H1 (cell line): ENCODE results near the gene BRIP1. TPM values are rescaled to one million over a fixed set of nuclear protein-coding genes. Genes with fewer than 3 reads are reported as not detected.

Source experiments
- CTCF ChIA-PET: fragments of 300-600 bp; sonication (Branson Sonifier 250); formaldehyde crosslinking; loops from one replicate; lab custom pipeline; 2021; ENCODE audit not compliant: partially characterized antibody; lab: Charles Lee
- POLR2A ChIA-PET: fragments of 300-600 bp; sonication (Branson Sonifier 250); formaldehyde crosslinking; loops from one replicate; lab custom pipeline; 2021; ENCODE audit warnings: inconsistent platforms; ENCODE audit not compliant: partially characterized antibody; lab: Charles Lee
- DNase-seq, 2 experiments: peaks; one replicate each; pipeline versions ENCODE4 v3.0.0 to v3.0.0-alpha.2; 2010 to 2022; ENCODE audit warnings: low spot score in 2 of 2, low read depth in 1 of 2, mixed read lengths in 1 of 2
- FAIRE-seq: peaks from 2 replicates; lab custom pipeline; 2011; peaks lifted over from hg19 to GRCh38; lab: Jason Lieb, UNC
- H2AFZ ChIP-seq: 2 replicates; pipeline ENCODE4 v1.8.1; 2012; ENCODE audit warnings: low read length, inconsistent platforms
- H2AK5ac ChIP-seq: 2 replicates; pipeline ENCODE4 v1.6.1; 2013; ENCODE audit warnings: low read depth, low read length
- H2BK120ac ChIP-seq: replicated peaks from 2 replicates; pipeline ENCODE3; 2013; ENCODE audit warnings: low read depth, low read length, inconsistent platforms
- H2BK12ac ChIP-seq: 2 replicates; pipeline ENCODE4 v1.6.1; 2013; ENCODE audit warnings: low read depth, low read length
- H2BK15ac ChIP-seq: 2 replicates; pipeline ENCODE4 v1.6.1; 2013; ENCODE audit warnings: low read length
- H2BK20ac ChIP-seq: 2 replicates; pipeline ENCODE4 v1.6.1; 2013; ENCODE audit warnings: low read length
- H2BK5ac ChIP-seq: 2 replicates; pipeline ENCODE4 v1.6.1; 2013; ENCODE audit warnings: low read depth, low read length
- H3K14ac ChIP-seq: 2 replicates; pipeline ENCODE4 v1.6.1; 2013; ENCODE audit warnings: inconsistent platforms; ENCODE audit not compliant: insufficient read length
- H3K18ac ChIP-seq: 2 replicates; pipeline ENCODE4 v1.6.1; 2013; ENCODE audit warnings: low read length; ENCODE audit errors: extremely low read depth
- H3K23ac ChIP-seq: 2 replicates; pipeline ENCODE4 v1.6.1; 2013; ENCODE audit warnings: inconsistent platforms; ENCODE audit not compliant: insufficient read length
- H3K23me2 ChIP-seq: 2 replicates; pipeline ENCODE4 v1.6.1; 2013; ENCODE audit warnings: low read depth, low read length
- H3K27ac ChIP-seq: 2 replicates; pipeline ENCODE4 v1.6.1; 2011; ENCODE audit warnings: low read depth, low read length, inconsistent platforms
- H3K27me3 ChIP-seq, 4 experiments: replicated peaks in 1 of 4; 1 replicate in 1 of 4; 2 replicates in 3 of 4; pipeline versions ENCODE4 v1.6.1 to v1.8.1; 2011 to 2013; ENCODE audit warnings: low read length in 3 of 4, mild to moderate bottlenecking in 3 of 4, inconsistent platforms in 2 of 4, mixed read lengths in 2 of 4, moderate library complexity in 1 of 4; ENCODE audit not compliant: control insufficient read depth in 3 of 4, insufficient read depth in 3 of 4; ENCODE audit errors: extremely low read depth in 1 of 4
- H3K36me3 ChIP-seq, 4 experiments: 2 replicates each; pipeline versions ENCODE4 v1.6.1 to v1.8.1; 2011 to 2013; ENCODE audit warnings: mild to moderate bottlenecking in 4 of 4, low read length in 3 of 4, moderate library complexity in 2 of 4, control low read depth in 1 of 4, inconsistent platforms in 1 of 4; ENCODE audit not compliant: insufficient read depth in 4 of 4, control insufficient read depth in 2 of 4
- H3K4ac ChIP-seq: replicated peaks from 2 replicates; pipeline ENCODE3; 2013; ENCODE audit warnings: low read length, low read depth, mixed read lengths, inconsistent platforms; ENCODE audit not compliant: insufficient read length
- H3K4me1 ChIP-seq, 4 experiments: replicated peaks in 1 of 4; 1 replicate in 1 of 4; 2 replicates in 3 of 4; pipeline versions ENCODE4 v1.6.1 to v1.8.1; 2011 to 2013; ENCODE audit warnings: low read length in 3 of 4, inconsistent platforms in 2 of 4, mixed read lengths in 1 of 4; ENCODE audit not compliant: insufficient read depth in 4 of 4, control insufficient read depth in 3 of 4
- H3K4me2 ChIP-seq, 2 experiments: 2 replicates each; pipeline versions ENCODE4 v1.6.1 to v1.8.1; 2011 to 2013; ENCODE audit warnings: low read depth in 2 of 2, low read length in 2 of 2, control low read depth in 1 of 2, inconsistent platforms in 1 of 2, mild to moderate bottlenecking in 1 of 2; ENCODE audit not compliant: insufficient read depth in 1 of 2
- H3K4me3 ChIP-seq, 4 experiments: fragments of 200-600, 300-600 bp in 1 of 4; sonication (generic), shearing (Covaris generic), sonication (Bioruptor Twin) in 1 of 4; 2 replicates each; pipeline versions ENCODE4 v1.5.1 to v1.8.1; 2011 to 2016; ENCODE audit warnings: low read length in 4 of 4, low read depth in 3 of 4, control low read depth in 2 of 4, inconsistent platforms in 2 of 4, mild to moderate bottlenecking in 2 of 4, mixed read lengths in 1 of 4, moderate library complexity in 1 of 4; ENCODE audit not compliant: insufficient read depth in 2 of 4; ENCODE audit errors: extremely low read depth in 1 of 4
- H3K56ac ChIP-seq: replicated peaks from 2 replicates; pipeline ENCODE3; 2013; ENCODE audit warnings: low read depth, mild to moderate bottlenecking, mixed read lengths, low read length, inconsistent platforms; ENCODE audit not compliant: insufficient read length
- H3K79me1 ChIP-seq: 2 replicates; pipeline ENCODE4 v1.6.1; 2013; ENCODE audit warnings: low read depth, low read length, control low read depth
- H3K79me2 ChIP-seq, 2 experiments: 2 replicates each; pipeline versions ENCODE4 v1.6.1 to v1.8.1; 2012 to 2013; ENCODE audit warnings: low read length in 2 of 2, mild to moderate bottlenecking in 2 of 2, inconsistent platforms in 1 of 2; ENCODE audit not compliant: insufficient read depth in 2 of 2, control insufficient read depth in 1 of 2
- H3K9ac ChIP-seq, 4 experiments: replicated peaks in 1 of 4; 1 replicate in 1 of 4; 2 replicates in 3 of 4; pipeline versions ENCODE4 v1.6.1 to v1.8.1; 2011 to 2013; ENCODE audit warnings: low read depth in 3 of 4, low read length in 3 of 4, control low read depth in 2 of 4, mild to moderate bottlenecking in 2 of 4, moderate library complexity in 2 of 4, inconsistent platforms in 1 of 4; ENCODE audit errors: extremely low read depth in 1 of 4
- H3K9me3 ChIP-seq, 2 experiments: 2 replicates each; pipeline versions ENCODE4 v1.6.1 to v1.8.1; 2012 to 2013; ENCODE audit warnings: mild to moderate bottlenecking in 2 of 2, moderate library complexity in 2 of 2, control low read depth in 1 of 2, inconsistent platforms in 1 of 2, low read depth in 1 of 2, low read length in 1 of 2, mixed read lengths in 1 of 2; ENCODE audit not compliant: insufficient read depth in 2 of 2
- H4K20me1 ChIP-seq, 2 experiments: replicated peaks in 1 of 2; 2 replicates each; pipeline versions ENCODE3 to v1.8.1; 2011 to 2013; ENCODE audit warnings: inconsistent platforms in 2 of 2, low read length in 2 of 2, mild to moderate bottlenecking in 1 of 2; ENCODE audit not compliant: insufficient read depth in 2 of 2, control insufficient read depth in 1 of 2
- H4K5ac ChIP-seq: 2 replicates; pipeline ENCODE4 v1.6.1; 2013; ENCODE audit warnings: low read length, low read depth, mixed read lengths, inconsistent platforms; ENCODE audit not compliant: insufficient read length
- H4K8ac ChIP-seq: 2 replicates; pipeline ENCODE4 v1.8.0; 2013; ENCODE audit warnings: mild to moderate bottlenecking, moderate library complexity, low read length, inconsistent platforms; ENCODE audit not compliant: insufficient read depth; ENCODE audit errors: extremely low read depth
- H4K91ac ChIP-seq: replicated peaks from 2 replicates; pipeline ENCODE3; 2013; ENCODE audit warnings: low read length, mixed read lengths, inconsistent platforms; ENCODE audit not compliant: insufficient read length
- BACH1 ChIP-seq: IDR thresholded peaks from 2 replicates; pipeline ENCODE4 v1.6.1; 2012; ENCODE audit warnings: low read length, improper control_type of control experiment
- CBX8 ChIP-seq: fragments of 300-800, 300-1000 bp; sonication (generic); IDR thresholded peaks from 2 replicates; pipeline ENCODE4 v1.7.1; 2016; ENCODE audit warnings: low read depth, low read length, borderline replicate concordance
- CEBPB ChIP-seq: IDR thresholded peaks from 2 replicates; pipeline ENCODE4 v1.6.1; 2012; ENCODE audit warnings: low read depth, low read length
- GABPA ChIP-seq: IDR thresholded peaks from 2 replicates; pipeline ENCODE4 v1.6.1; 2011; ENCODE audit warnings: mild to moderate bottlenecking, low read length, moderate library complexity, borderline replicate concordance; ENCODE audit not compliant: insufficient read depth
- HDAC6 ChIP-seq: IDR thresholded peaks from one replicate; pipeline ENCODE4 v1.7.1; 2012; ENCODE audit warnings: low read depth, mild to moderate bottlenecking, inconsistent platforms, low read length, moderate library complexity
- JUN ChIP-seq: IDR thresholded peaks from 2 replicates; pipeline ENCODE4 v1.6.1; 2011; ENCODE audit warnings: low read depth, mild to moderate bottlenecking, improper control_type of control experiment, low read length
- POU5F1 ChIP-seq: IDR thresholded peaks from 2 replicates; pipeline ENCODE4 v1.6.1; 2011; ENCODE audit warnings: low read depth, mild to moderate bottlenecking, low read length, moderate library complexity
- RBBP5 ChIP-seq: IDR thresholded peaks from 2 replicates; pipeline ENCODE4 v1.7.1; 2012; ENCODE audit warnings: low read depth, mild to moderate bottlenecking, inconsistent platforms, low read length, moderate library complexity, borderline replicate concordance
- RNF2 ChIP-seq: fragments of 200-900, 300-1000 bp; sonication (generic); IDR thresholded peaks from 2 replicates; pipeline ENCODE4 v1.7.1; 2016; ENCODE audit warnings: borderline replicate concordance, low read depth, mild to moderate bottlenecking, antibody characterized with exemption, low read length; ENCODE audit not compliant: poor library complexity, severe bottlenecking; ENCODE audit errors: missing control alignments
- TAF7 ChIP-seq: optimal IDR thresholded peaks from 2 replicates; pipeline ENCODE3; 2011; ENCODE audit warnings: low read depth, mild to moderate bottlenecking, inconsistent platforms, low read length, moderate library complexity, borderline replicate concordance
- TBP ChIP-seq: IDR thresholded peaks from 2 replicates; pipeline ENCODE4 v1.6.1; 2011; ENCODE audit warnings: low read depth, low read length, improper control_type of control experiment
- WGBS, 2 experiments: shearing (Covaris generic) in 1 of 2; methylation state at CpG; one replicate each; pipeline versions ENCODE4 v1.1.6 to v1.1.7; 2013 to 2015; ENCODE audit warnings: low lambda C conversion rate in 2 of 2, mixed read lengths in 2 of 2, inconsistent platforms in 1 of 2, low coverage in 1 of 2, missing lambda C conversion rate in 1 of 2; ENCODE audit not compliant: insufficient replicate concordance in 2 of 2, insufficient coverage in 1 of 2, insufficient read length in 1 of 2; ENCODE audit errors: extremely low coverage in 1 of 2, missing lambda C conversion rate in 1 of 2; 5-methylcytosine and 5-hydroxymethylcytosine counted together
- polyA plus RNA-seq, 7 experiments: library from polyadenylated mRNA; depleted of rRNA in 3 of 7; stranded (reverse) in 5 of 7; unstranded in 2 of 7; fragments of >200 nt in 5 of 7; fragments of 200-250 nt in 2 of 7; gene quantifications; 1 replicate in 5 of 7; 2 replicates in 1 of 7; 4 replicates in 1 of 7; pipeline versions ENCODE4 v1.2.1 to v1.2.3, GENCODE V29; 2011 to 2013; ENCODE audit warnings: missing spikeins in 2 of 7, mixed read lengths in 2 of 7
- total RNA-seq: library from RNA; stranded (reverse); fragmentation: NEBNext Ultra II Directional; extraction: Animal tissue kit (Norgen Biotek cat#: 25700); gene quantifications from 2 replicates; pipeline ENCODE4 v1.2.1, GENCODE V29; 2021
- TF ChIP-seq, protein P1 (sequence below), 3 experiments: IDR thresholded peaks; 1 replicate in 2 of 3; 2 replicates in 1 of 3; pipeline versions ENCODE4 v1.5.1 to v1.6.1; 2011; ENCODE audit warnings: low read length in 3 of 3, mild to moderate bottlenecking in 3 of 3, inconsistent platforms in 2 of 3, low read depth in 1 of 3, moderate library complexity in 1 of 3; ENCODE audit not compliant: insufficient read depth in 1 of 3; ENCODE audit errors: control extremely low read depth in 1 of 3

BRIP1 gene
- total and polyA plus RNA-seq, 2 of the 8 experiments (the other 6 are each of a cell fraction or from before 2014, with no cell fraction given) = 5.8 to 19.2 TPM

DNA sequence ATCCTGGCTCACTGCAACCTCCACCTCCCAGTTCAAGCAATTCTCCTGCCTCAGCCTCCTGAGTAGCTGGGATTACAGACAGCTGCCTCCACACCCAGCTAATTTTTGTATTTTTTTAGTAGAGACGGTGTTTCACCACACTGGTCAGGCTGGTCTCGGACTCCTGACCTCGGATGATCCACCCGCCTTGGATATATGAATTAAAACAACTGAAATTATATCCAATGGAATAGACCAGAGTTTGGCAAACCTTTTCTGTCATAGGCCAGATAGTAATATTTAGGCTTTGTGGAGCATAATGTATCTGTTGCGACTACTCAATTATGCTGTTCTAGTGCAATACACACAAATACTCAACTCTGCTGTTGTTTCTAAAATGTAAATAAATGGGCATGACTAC is 178.5 kb downstream of the BRIP1 start:
- H2BK15ac ChIP-seq = no peak overlapping the region
- no peak overlapping the region for H2BK120ac ChIP-seq
- H3K14ac ChIP-seq = no peak overlapping the region
- H3K4me2 ChIP-seq = no peak overlapping the region
- H2BK12ac ChIP-seq = no peak overlapping the region
- no peak overlapping the region for H2AK5ac ChIP-seq
- DNase-seq = no peak
- H3K9ac ChIP-seq = no peak overlapping the region
- no peaks in the 10 kb centered on the region for H3K27me3 ChIP-seq
- no peaks in the 10 kb centered on the region for H3K79me1 ChIP-seq
- no peaks in the 10 kb centered on the region for H4K20me1 ChIP-seq
- H3K4ac ChIP-seq = no peak overlapping the region
- no peak overlapping the region for H4K8ac ChIP-seq
- H4K5ac ChIP-seq = no peak overlapping the region
- no peak overlapping the region for H2AFZ ChIP-seq
- POLR2A ChIA-PET = no interaction called here
- H3K4me1 ChIP-seq = no peaks in the 10 kb centered on the region
- no peak for FAIRE-seq
- H3K18ac ChIP-seq = no peak overlapping the region
- 96% methylated on average over 5 of the region's 5 CpGs; no CpG with 5 or more reads in 1 of the 2 experiments for WGBS, 2 experiments
- H3K9me3 ChIP-seq = no peaks in the 10 kb centered on the region
- no peak overlapping the region for H3K4me3 ChIP-seq
- CTCF ChIA-PET = no interaction called here
- no peak overlapping the region for H2BK20ac ChIP-seq
- H3K56ac ChIP-seq = no peak overlapping the region
- no peak overlapping the region for H2BK5ac ChIP-seq
- H3K79me2 ChIP-seq = no peaks in the 10 kb centered on the region
- H4K91ac ChIP-seq = no peak overlapping the region
- H3K36me3 ChIP-seq = peaks cover 0 to 3% (median 1%) of the 10 kb centered on the region in 4 experiments; a peak in 2 of 8 replicates
- no peak overlapping the region for H3K27ac ChIP-seq
- no peak overlapping the region for H3K23ac ChIP-seq
- no peaks in the 10 kb centered on the region for H3K23me2 ChIP-seq
- no peak for TF ChIP-seq CBX8
- no peak for TF ChIP-seq HDAC6
- no peak for TF ChIP-seq BACH1
- TF ChIP-seq TBP = no peak
- TF ChIP-seq JUN = no peak
- no peak for TF ChIP-seq TAF7
- TF ChIP-seq POU5F1 = no peak
- no peak for TF ChIP-seq RNF2
- no peak for TF ChIP-seq CEBPB
- TF ChIP-seq GABPA = no peak
- TF ChIP-seq, protein P1, sequence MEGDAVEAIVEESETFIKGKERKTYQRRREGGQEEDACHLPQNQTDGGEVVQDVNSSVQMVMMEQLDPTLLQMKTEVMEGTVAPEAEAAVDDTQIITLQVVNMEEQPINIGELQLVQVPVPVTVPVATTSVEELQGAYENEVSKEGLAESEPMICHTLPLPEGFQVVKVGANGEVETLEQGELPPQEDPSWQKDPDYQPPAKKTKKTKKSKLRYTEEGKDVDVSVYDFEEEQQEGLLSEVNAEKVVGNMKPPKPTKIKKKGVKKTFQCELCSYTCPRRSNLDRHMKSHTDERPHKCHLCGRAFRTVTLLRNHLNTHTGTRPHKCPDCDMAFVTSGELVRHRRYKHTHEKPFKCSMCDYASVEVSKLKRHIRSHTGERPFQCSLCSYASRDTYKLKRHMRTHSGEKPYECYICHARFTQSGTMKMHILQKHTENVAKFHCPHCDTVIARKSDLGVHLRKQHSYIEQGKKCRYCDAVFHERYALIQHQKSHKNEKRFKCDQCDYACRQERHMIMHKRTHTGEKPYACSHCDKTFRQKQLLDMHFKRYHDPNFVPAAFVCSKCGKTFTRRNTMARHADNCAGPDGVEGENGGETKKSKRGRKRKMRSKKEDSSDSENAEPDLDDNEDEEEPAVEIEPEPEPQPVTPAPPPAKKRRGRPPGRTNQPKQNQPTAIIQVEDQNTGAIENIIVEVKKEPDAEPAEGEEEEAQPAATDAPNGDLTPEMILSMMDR (IDR thresholded peaks at IDR 0.05; ENCODE audit: control extremely low read depth in 1 of 3, insufficient read depth in 1 of 3, low read depth in 1 of 3, low read length in 3 of 3) = no peak
- TF ChIP-seq RBBP5 = no peak
